Trophoblast cell (in vitro differentiated cells and primary cell): ENCODE measurements around the gene DTYMK.

ENCODE experiments used
- DNase-seq, 2 donors: peaks; one replicate each; pipeline ENCODE4 v3.0.0-alpha.2; 2016
- H2AFZ ChIP-seq: 2 replicates; pipeline ENCODE4 v1.6.1; 2013; ENCODE audit warnings: low read length, moderate library complexity, mild to moderate bottlenecking; ENCODE audit not compliant: insufficient read depth, poor library complexity
- H2AK5ac ChIP-seq: 2 replicates; pipeline ENCODE4 v1.6.1; 2013; ENCODE audit warnings: mild to moderate bottlenecking, low read length
- H2BK120ac ChIP-seq: 2 replicates; pipeline ENCODE4 v1.6.1; 2013; ENCODE audit warnings: low read length, mild to moderate bottlenecking, moderate library complexity; ENCODE audit not compliant: insufficient read depth, poor library complexity
- H2BK12ac ChIP-seq: 2 replicates; pipeline ENCODE4 v1.6.1; 2013; ENCODE audit warnings: mild to moderate bottlenecking, low read length, moderate library complexity
- H2BK5ac ChIP-seq: 2 replicates; pipeline ENCODE4 v1.6.1; 2013; ENCODE audit warnings: low read length, low read depth, moderate library complexity, mild to moderate bottlenecking; ENCODE audit not compliant: poor library complexity
- H3K14ac ChIP-seq: 2 replicates; pipeline ENCODE4 v1.6.1; 2013; ENCODE audit warnings: mild to moderate bottlenecking, low read length
- H3K18ac ChIP-seq: 2 replicates; pipeline ENCODE4 v1.6.1; 2013; ENCODE audit warnings: mild to moderate bottlenecking, low read length
- H3K23ac ChIP-seq: 2 replicates; pipeline ENCODE4 v1.6.1; 2013; ENCODE audit warnings: low read length
- H3K27ac ChIP-seq: 2 replicates; pipeline ENCODE4 v1.5.1; 2013; ENCODE audit warnings: low read depth, mild to moderate bottlenecking, inconsistent platforms, low read length, moderate library complexity
- H3K27me3 ChIP-seq: 2 replicates; pipeline ENCODE4 v1.6.1; 2013; ENCODE audit warnings: inconsistent platforms, mild to moderate bottlenecking, low read length, moderate library complexity; ENCODE audit not compliant: insufficient read depth
- H3K36me3 ChIP-seq, 2 experiments: 1 replicate in 1 of 2; 2 replicates in 1 of 2; pipeline ENCODE4 v1.6.1; 2013; ENCODE audit warnings: low read length in 2 of 2, mild to moderate bottlenecking in 2 of 2, moderate library complexity in 1 of 2; ENCODE audit not compliant: insufficient read depth in 2 of 2, control insufficient read depth in 1 of 2
- H3K4ac ChIP-seq: 2 replicates; pipeline ENCODE4 v1.6.1; 2013; ENCODE audit warnings: low read depth, mild to moderate bottlenecking, low read length, moderate library complexity
- H3K4me1 ChIP-seq, 2 experiments: 1 replicate in 1 of 2; 2 replicates in 1 of 2; pipeline ENCODE4 v1.6.1; 2013; ENCODE audit warnings: low read length in 2 of 2, mild to moderate bottlenecking in 2 of 2, moderate library complexity in 1 of 2; ENCODE audit not compliant: insufficient read depth in 2 of 2, control insufficient read depth in 1 of 2
- H3K4me2 ChIP-seq: 2 replicates; pipeline ENCODE4 v1.6.1; 2013; ENCODE audit warnings: inconsistent platforms, mild to moderate bottlenecking, low read length, moderate library complexity
- H3K4me3 ChIP-seq: 2 replicates; pipeline ENCODE4 v1.5.1; 2013; ENCODE audit warnings: mild to moderate bottlenecking, low read depth, low read length, inconsistent platforms
- H3K79me1 ChIP-seq: one replicate; pipeline ENCODE4 v1.6.1; 2013; ENCODE audit warnings: low read length
- H3K79me2 ChIP-seq: 2 replicates; pipeline ENCODE4 v1.6.1; 2013; ENCODE audit warnings: low read length, mild to moderate bottlenecking; ENCODE audit not compliant: control insufficient read depth, insufficient read depth, poor library complexity
- H3K9ac ChIP-seq: 2 replicates; pipeline ENCODE4 v1.6.1; 2013; ENCODE audit warnings: mild to moderate bottlenecking, low read length
- H3K9me3 ChIP-seq: 2 replicates; pipeline ENCODE4 v1.6.1; 2013; ENCODE audit warnings: low read depth, mild to moderate bottlenecking, control low read depth, inconsistent platforms, low read length; ENCODE audit not compliant: insufficient read depth
- H4K12ac ChIP-seq: 2 replicates; pipeline ENCODE4 v1.6.1; 2013; ENCODE audit warnings: low read depth, mild to moderate bottlenecking, low read length, moderate library complexity
- H4K8ac ChIP-seq: 2 replicates; pipeline ENCODE4 v1.6.1; 2013; ENCODE audit warnings: low read depth, mild to moderate bottlenecking, low read length, moderate library complexity
- H4K91ac ChIP-seq: one replicate; pipeline ENCODE4 v1.6.1; 2013; ENCODE audit warnings: low read depth, mild to moderate bottlenecking, low read length, moderate library complexity
- WGBS: extraction: QIAGEN DNeasy Blood & Tissue Kit; methylation state at CpG from one replicate; pipeline ENCODE4 v1.1.7; 2013; ENCODE audit warnings: missing lambda C conversion rate; ENCODE audit not compliant: insufficient read length, insufficient coverage; ENCODE audit errors: extremely low coverage; 5-methylcytosine and 5-hydroxymethylcytosine counted together

The DTYMK gene

GRCh38 chr2:241629762-241630435, 56.7 kb downstream of the DTYMK start:
- H3K14ac ChIP-seq = no peak overlapping the region
- no CpG with 5 or more reads among the region's 11 CpGs for WGBS
- no peak overlapping the region for H3K4ac ChIP-seq
- H3K36me3 ChIP-seq = peaks cover 27 to 34% of the 10 kb centered on the region in 2 experiments
- H2BK12ac ChIP-seq = no peak overlapping the region
- no peak overlapping the region for H3K4me3 ChIP-seq
- no peak overlapping the region for H2BK5ac ChIP-seq
- H3K4me1 ChIP-seq = no peaks in the 10 kb centered on the region
- DNase-seq = no peak
- H3K27me3 ChIP-seq = no peaks in the 10 kb centered on the region
- H3K9me3 ChIP-seq = peaks cover 2% of the 10 kb centered on the region
- H2AFZ ChIP-seq = no peak overlapping the region
- no peak overlapping the region for H3K4me2 ChIP-seq
- H3K79me1 ChIP-seq = no peaks in the 10 kb centered on the region
- H4K12ac ChIP-seq = no peak overlapping the region
- no peak overlapping the region for H4K8ac ChIP-seq
- no peak overlapping the region for H3K27ac ChIP-seq
- H3K79me2 ChIP-seq = no peaks in the 10 kb centered on the region
- no peak overlapping the region for H3K9ac ChIP-seq
- H2BK120ac ChIP-seq = no peak overlapping the region
- H2AK5ac ChIP-seq = no peak overlapping the region
- no peak overlapping the region for H4K91ac ChIP-seq
- H3K23ac ChIP-seq = no peak overlapping the region
- H3K18ac ChIP-seq = no peak overlapping the region

- no peak for DNase-seq
- H2AK5ac ChIP-seq = no peak overlapping the region
Measured at GRCh38 chr2:241627675-241628074, 58.9 kb downstream of the DTYMK start.

More at GRCh38 chr2:241627675-241628074, 58.9 kb downstream of the DTYMK start:
- no peaks in the 10 kb centered on the region for H3K79me1 ChIP-seq
- H3K27me3 ChIP-seq = no peaks in the 10 kb centered on the region
- no peak overlapping the region for H2AFZ ChIP-seq
- H3K4me1 ChIP-seq = no peaks in the 10 kb centered on the region
- H2BK12ac ChIP-seq = no peak overlapping the region
- H4K91ac ChIP-seq = no peak overlapping the region
- H2BK5ac ChIP-seq = no peak overlapping the region
- no peak overlapping the region for H4K8ac ChIP-seq
- no peak overlapping the region for H3K4me3 ChIP-seq
- H2BK120ac ChIP-seq = no peak overlapping the region
- no peak overlapping the region for H3K4me2 ChIP-seq
- no peak overlapping the region for H3K18ac ChIP-seq
- no peak overlapping the region for H3K4ac ChIP-seq
- no peaks in the 10 kb centered on the region for H3K9me3 ChIP-seq
- H4K12ac ChIP-seq = no peak overlapping the region
- peaks cover 14 to 17% of the 10 kb centered on the region in 2 experiments for H3K36me3 ChIP-seq
- no peak overlapping the region for H3K27ac ChIP-seq
- no peak overlapping the region for H3K14ac ChIP-seq
- no peak overlapping the region for H3K9ac ChIP-seq
- H3K23ac ChIP-seq = no peak overlapping the region
- H3K79me2 ChIP-seq = no peaks in the 10 kb centered on the region
- WGBS = no CpG with 5 or more reads among the region's 10 CpGs
